Common myeloid progenitor, CD34-positive (primary cell): ENCODE results near the gene ACTR3C.

Experiments used
- CTCF ChIA-PET: fragments of 350-600 bp; sonication (Branson Sonifier 250); formaldehyde crosslinking; loops from one replicate; lab custom pipeline; 2021; ENCODE audit warnings: antibody characterized with exemption; lab: Charles Lee
- POLR2A ChIA-PET: fragments of 350-600 bp; sonication (Branson Sonifier 250); formaldehyde crosslinking; loops from one replicate; lab custom pipeline; 2021; ENCODE audit warnings: antibody characterized with exemption; lab: Charles Lee
- DNase-seq, 3 donors: peaks; one replicate each; pipeline versions ENCODE4 v3.0.0 to v3.0.0-alpha.2; 2013
- H3K27ac ChIP-seq, 2 experiments: 1 replicate in 1 of 2; 2 replicates in 1 of 2; pipeline ENCODE4 v1.7.0; 2013; ENCODE audit warnings: inconsistent platforms in 2 of 2, low read length in 2 of 2, mild to moderate bottlenecking in 2 of 2, low read depth in 1 of 2, moderate library complexity in 1 of 2; ENCODE audit not compliant: severe bottlenecking in 2 of 2, insufficient read depth in 1 of 2, poor library complexity in 1 of 2
- H3K27me3 ChIP-seq, 5 experiments: replicated peaks in 2 of 5; 1 replicate in 3 of 5; 2 replicates in 2 of 5; pipeline versions ENCODE4 v1.6.1 to v1.7.0; 2013; ENCODE audit warnings: low read length in 4 of 5, mild to moderate bottlenecking in 2 of 5, moderate library complexity in 2 of 5, inconsistent platforms in 1 of 5; ENCODE audit not compliant: insufficient read depth in 5 of 5, control insufficient read depth in 4 of 5
- H3K36me3 ChIP-seq, 4 experiments: 1 replicate in 2 of 4; 2 replicates in 2 of 4; pipeline versions ENCODE4 v1.6.1 to v1.7.0; 2013; ENCODE audit warnings: low read length in 3 of 4, control low read depth in 1 of 4, mild to moderate bottlenecking in 1 of 4; ENCODE audit not compliant: control insufficient read depth in 4 of 4, insufficient read depth in 4 of 4
- H3K4me1 ChIP-seq, 4 experiments: 1 replicate in 3 of 4; 2 replicates in 1 of 4; pipeline versions ENCODE4 v1.6.1 to v1.7.1; 2013; ENCODE audit warnings: low read length in 3 of 4, mild to moderate bottlenecking in 3 of 4, control low read depth in 1 of 4, inconsistent platforms in 1 of 4, moderate library complexity in 1 of 4; ENCODE audit not compliant: control insufficient read depth in 4 of 4, insufficient read depth in 4 of 4; ENCODE audit errors: control extremely low read depth in 1 of 4
- H3K4me3 ChIP-seq, 7 experiments: 1 replicate in 4 of 7; 2 replicates in 3 of 7; pipeline versions ENCODE4 v1.5.1 to v1.7.0; 2013; ENCODE audit warnings: mild to moderate bottlenecking in 7 of 7, low read length in 6 of 7, moderate library complexity in 6 of 7, inconsistent platforms in 2 of 7, low read depth in 2 of 7, control low read depth in 1 of 7; ENCODE audit not compliant: insufficient read depth in 4 of 7, control insufficient read depth in 1 of 7; ENCODE audit errors: extremely low read depth in 1 of 7
- H3K9me3 ChIP-seq, 5 experiments: 1 replicate in 4 of 5; 2 replicates in 1 of 5; pipeline versions ENCODE4 v1.6.1 to v1.7.1; 2013; ENCODE audit warnings: low read length in 4 of 5, mild to moderate bottlenecking in 2 of 5, inconsistent platforms in 1 of 5, low read depth in 1 of 5, moderate library complexity in 1 of 5; ENCODE audit not compliant: control insufficient read depth in 4 of 5, insufficient read depth in 2 of 5; ENCODE audit errors: control extremely low read depth in 1 of 5
- WGBS: methylation state at CpG from one replicate; pipeline ENCODE4 v1.1.5; 2013; ENCODE audit not compliant: insufficient coverage; 5-methylcytosine and 5-hydroxymethylcytosine counted together

Gene ACTR3C

DNA sequence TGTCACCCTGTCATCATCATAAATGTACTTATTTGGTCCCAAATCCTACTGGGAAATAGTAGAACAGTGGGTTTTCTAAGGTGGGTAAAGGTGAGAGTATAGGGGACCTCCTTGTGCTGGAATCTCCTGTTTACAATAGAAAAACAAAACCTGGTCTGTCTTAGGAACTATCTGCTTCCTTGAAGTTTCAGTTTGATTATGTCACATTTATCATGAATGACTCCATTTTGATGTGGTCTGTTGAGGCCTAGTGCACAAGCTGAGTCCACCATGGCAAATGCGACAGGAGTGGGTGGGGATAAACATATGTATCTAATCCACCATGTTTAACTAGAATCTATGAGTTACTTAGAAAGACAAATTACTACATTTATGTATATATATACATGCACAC lies 32.3 kb upstream of the ACTR3C start:
- Histone ChIP-seq H3K4me3 (no peak overlapping the region), H3K27ac (peak overlapping the region; percentile 4 to 41), H3K36me3 (no peaks in the 10 kb centered on the region), H3K9me3 (no peaks in the 10 kb centered on the region), H3K4me1 (peaks cover 15 to 48% (median 37%) of the 10 kb centered on the region in 4 experiments), H3K27me3 (no peaks in the 10 kb centered on the region)
- ChIA-PET CTCF (interaction anchor here (0.9 to 4.5 kb wide), 18 partner anchors 11 to 66 kb away, joined by 3 to 30 read pairs (median 6); partner anchors contain the start of gene REPIN1), POLR2A (interaction anchor here (0.9 kb wide), 1 partner anchor 22 kb away, joined by 4 read pairs; no protein-coding TSS in a partner anchor)
- DNase-seq = peak in 1 of 3 donors; percentile 39
- no CpG with 5 or more reads among the region's 1 CpG for whole genome bisulfite sequencing

DNA sequence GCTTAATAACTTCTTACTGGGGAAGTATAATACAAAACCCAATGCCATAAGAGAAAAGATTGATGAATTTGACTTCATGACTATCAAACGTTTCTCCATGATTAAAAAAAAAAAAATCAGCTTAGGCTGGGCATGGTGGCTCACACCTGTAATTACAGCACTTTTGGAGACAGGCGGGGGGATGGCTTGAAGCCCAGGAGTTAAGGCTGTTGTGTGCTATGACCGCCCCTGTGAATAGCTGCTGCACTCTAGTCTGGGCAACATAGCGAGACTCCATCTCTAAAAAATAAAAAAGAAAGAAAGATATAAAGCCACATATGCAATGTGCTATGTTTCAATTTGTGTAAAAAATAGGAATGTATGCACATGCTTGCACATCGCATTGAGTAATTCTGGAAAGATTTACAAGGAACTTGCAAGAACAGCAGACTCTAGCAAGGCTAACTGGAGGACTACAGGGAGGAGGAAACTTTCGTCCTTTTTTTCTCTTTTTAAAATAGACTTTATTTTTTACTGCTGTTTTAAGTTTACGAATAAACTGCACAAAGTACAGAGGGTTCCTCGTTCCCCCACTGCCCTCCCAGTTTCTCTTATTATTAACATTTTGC lies 28.3 kb upstream of the ACTR3C start:
- ChIA-PET CTCF (no interaction called here), POLR2A (no interaction called here)
- Histone ChIP-seq H3K9me3 (no peaks in the 10 kb centered on the region), H3K4me1 (peaks cover 3 to 22% (median 17%) of the 10 kb centered on the region in 4 experiments), H3K36me3 (no peaks in the 10 kb centered on the region), H3K27ac (no peak overlapping the region), H3K4me3 (no peak overlapping the region), H3K27me3 (no peaks in the 10 kb centered on the region)
- DNase-seq = peak in 1 of 3 donors; percentile 33
- 100% methylated on average over 2 of the region's 8 CpGs for WGBS

GRCh38 chr7:150346922-150347321 lies 23.6 kb upstream of the ACTR3C start:
- POLR2A ChIA-PET = no interaction called here
- no peak overlapping the region for H3K4me3 ChIP-seq
- CTCF ChIA-PET = interaction anchor here (1.0 to 5.3 kb wide), 2 partner anchors 10 to 15 kb away, joined by 4 to 30 read pairs; no protein-coding TSS in a partner anchor

GRCh38 chr7:150345012-150345411 lies 21.7 kb upstream of the ACTR3C start:
- Histone ChIP-seq H3K27ac (no peak overlapping the region), H3K4me3 (no peak overlapping the region), H3K4me1 (peaks cover 1 to 14% (median 7%) of the 10 kb centered on the region in 4 experiments), H3K9me3 (peaks cover 0 to 8% (median 4%) of the 10 kb centered on the region in 5 experiments), H3K36me3 (no peaks in the 10 kb centered on the region), H3K27me3 (peaks cover 0 to 19% (median 3%) of the 10 kb centered on the region in 5 experiments)
- DNase-seq = no peak
- no CpG with 5 or more reads among the region's 1 CpG for WGBS
- ChIA-PET POLR2A (no interaction called here), CTCF (interaction anchor here (0.6 to 5.3 kb wide), 3 partner anchors 12 to 617 kb away, joined by 4 to 30 read pairs (median 4); no protein-coding TSS in a partner anchor)

More at GRCh38 chr7:150346922-150347321, 23.6 kb upstream of the ACTR3C start:
- Histone ChIP-seq H3K9me3 (peaks cover 0 to 8% (median 4%) of the 10 kb centered on the region in 5 experiments), H3K4me1 (no peaks in the 10 kb centered on the region), H3K27me3 (peaks cover 0 to 3% (median 2%) of the 10 kb centered on the region in 5 experiments), H3K36me3 (no peaks in the 10 kb centered on the region), H3K27ac (no peak overlapping the region)
- DNase-seq = no peak
- 100% methylated on average over 3 of the region's 5 CpGs for WGBS

DNA sequence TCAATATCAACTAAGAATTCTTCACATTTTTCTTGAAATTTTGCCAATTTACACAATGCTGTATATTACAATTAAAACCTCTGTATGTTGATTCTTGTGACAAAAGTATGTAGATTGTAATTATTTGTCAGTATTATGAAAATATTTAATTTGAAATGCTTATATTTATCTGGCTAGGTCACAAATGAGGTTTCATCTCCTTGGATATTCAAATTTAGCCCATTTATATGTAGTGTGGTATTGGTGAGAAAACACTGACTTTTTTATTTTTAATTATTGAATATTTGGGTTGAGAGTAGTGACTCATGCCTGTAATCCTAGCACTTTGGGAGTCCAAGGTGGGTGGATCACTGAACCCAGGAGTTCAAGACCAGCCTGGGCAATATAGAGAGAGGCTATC lies 21.0 kb upstream of the ACTR3C start:
- DNase-seq = no peak
- Histone ChIP-seq H3K4me1 (peaks cover 2 to 21% (median 14%) of the 10 kb centered on the region in 4 experiments), H3K9me3 (peaks cover 0 to 8% (median 4%) of the 10 kb centered on the region in 5 experiments), H3K36me3 (no peaks in the 10 kb centered on the region), H3K27me3 (peaks cover 0 to 23% (median 3%) of the 10 kb centered on the region in 5 experiments), H3K27ac (no peak overlapping the region), H3K4me3 (no peak overlapping the region)
- CTCF ChIA-PET = interaction anchor here (0.6 to 5.3 kb wide), 3 partner anchors 12 to 618 kb away, joined by 3 to 30 read pairs (median 4); no protein-coding TSS in a partner anchor
- POLR2A ChIA-PET = interaction anchor here (0.6 kb wide), 1 partner anchor 12 kb away, joined by 3 read pairs; no protein-coding TSS in a partner anchor

GRCh38 chr7:150343225-150343624 lies 19.9 kb upstream of the ACTR3C start:
- H3K9me3 ChIP-seq = peaks cover 0 to 8% (median 4%) of the 10 kb centered on the region in 5 experiments
- peaks cover 2 to 30% (median 19%) of the 10 kb centered on the region in 4 experiments for H3K4me1 ChIP-seq
- peaks cover 0 to 23% (median 3%) of the 10 kb centered on the region in 5 experiments for H3K27me3 ChIP-seq
- no peak overlapping the region for H3K27ac ChIP-seq
- CTCF ChIA-PET = interaction anchor here (1.0 to 5.3 kb wide), 4 partner anchors 10 to 22 kb away, joined by 3 to 30 read pairs (median 4); no protein-coding TSS in a partner anchor
- H3K4me3 ChIP-seq = no peak overlapping the region
- DNase-seq = no peak
- no peaks in the 10 kb centered on the region for H3K36me3 ChIP-seq
- POLR2A ChIA-PET = no interaction called here
- WGBS = 100% methylated on average over 1 of the region's 2 CpGs

DNA sequence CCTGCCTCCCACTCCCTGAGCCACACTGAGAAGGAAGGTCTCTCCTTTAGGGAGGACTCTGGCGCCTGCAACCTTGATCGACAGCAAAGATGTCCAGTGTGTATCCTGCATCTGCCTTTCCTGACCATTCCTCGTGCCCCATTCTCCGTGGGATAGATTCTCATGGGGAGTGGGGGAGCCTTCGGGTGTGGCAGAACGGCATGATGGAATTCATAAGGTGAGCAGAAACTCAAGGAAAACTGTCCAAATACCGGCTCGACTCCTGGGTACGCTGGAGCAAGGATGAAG lies 18.7 kb upstream of the ACTR3C start:
- Histone ChIP-seq H3K4me1 (peaks cover 2 to 30% (median 19%) of the 10 kb centered on the region in 4 experiments), H3K4me3 (no peak overlapping the region), H3K27me3 (peaks cover 0 to 23% (median 3%) of the 10 kb centered on the region in 5 experiments), H3K27ac (no peak overlapping the region), H3K36me3 (peaks cover 0 to 11% (median 4%) of the 10 kb centered on the region in 4 experiments), H3K9me3 (peaks cover 0 to 8% (median 4%) of the 10 kb centered on the region in 5 experiments)
- ChIA-PET POLR2A (no interaction called here), CTCF (interaction anchor here (1.2 to 5.3 kb wide), 2 partner anchors 11 to 14 kb away, joined by 6 to 30 read pairs; no protein-coding TSS in a partner anchor)
- no peak for DNase-seq
- 96% methylated on average over 7 of the region's 9 CpGs for WGBS
